Mononuclear cell (primary cell): ENCODE data around the gene DNAH6. TPM values are rescaled to one million over a fixed set of nuclear protein-coding genes. Genes with fewer than 3 reads are reported as not detected.
"Not testable (repeated sequence)": the region's sequence is repeated elsewhere in the genome, so short reads cannot be mapped to it uniquely, and the experiment has no call there.

Experiments
- H3K27me3 ChIP-seq: 2 replicates; pipeline ENCODE4 v1.6.0; 2011; ENCODE audit warnings: low read length, control low read depth; ENCODE audit not compliant: insufficient read depth
- H3K4me1 ChIP-seq: 2 replicates; pipeline ENCODE4 v1.5.1; 2011; ENCODE audit warnings: mild to moderate bottlenecking, low read length, control low read depth; ENCODE audit not compliant: insufficient read depth
- H3K4me3 ChIP-seq: 2 replicates; pipeline ENCODE4 v1.5.1; 2011; ENCODE audit warnings: mild to moderate bottlenecking, low read length, moderate library complexity
- H3K9me3 ChIP-seq: 2 replicates; pipeline ENCODE4 v1.5.1; 2011; ENCODE audit warnings: low read depth, mild to moderate bottlenecking, control low read depth, low read length
- total RNA-seq: library from RNA; depleted of rRNA; stranded (reverse); fragments of >200 nt; gene quantifications from one replicate; pipeline ENCODE4 v1.2.3, GENCODE V29; 2012

The DNAH6 gene
- total RNA-seq, 1 donor, result 0.31 TPM

DNA sequence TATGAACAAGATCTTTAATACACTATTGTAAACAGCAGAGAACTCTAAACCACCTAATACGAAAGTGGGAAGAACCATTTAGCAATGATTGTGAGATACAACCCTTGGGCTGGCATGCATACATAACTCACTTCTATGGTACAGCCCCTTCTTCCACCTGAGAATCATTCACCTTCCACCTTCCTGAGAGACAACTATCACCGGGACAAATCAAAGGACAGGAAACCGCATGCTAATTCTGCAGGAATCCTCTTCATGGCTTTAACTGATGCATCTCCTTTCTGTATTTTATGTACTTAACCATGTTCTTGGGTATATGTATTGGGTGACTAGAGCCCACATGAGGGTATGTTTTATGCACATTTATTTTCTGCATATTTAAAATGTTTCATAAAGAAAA, 241.3 kb downstream of the DNAH6 start:
- H3K9me3 ChIP-seq, result no peaks in the 10 kb centered on the region
- no peak overlapping the region for H3K4me3 ChIP-seq
- no peaks in the 10 kb centered on the region for H3K4me1 ChIP-seq
- no peaks in the 10 kb centered on the region for H3K27me3 ChIP-seq

DNA sequence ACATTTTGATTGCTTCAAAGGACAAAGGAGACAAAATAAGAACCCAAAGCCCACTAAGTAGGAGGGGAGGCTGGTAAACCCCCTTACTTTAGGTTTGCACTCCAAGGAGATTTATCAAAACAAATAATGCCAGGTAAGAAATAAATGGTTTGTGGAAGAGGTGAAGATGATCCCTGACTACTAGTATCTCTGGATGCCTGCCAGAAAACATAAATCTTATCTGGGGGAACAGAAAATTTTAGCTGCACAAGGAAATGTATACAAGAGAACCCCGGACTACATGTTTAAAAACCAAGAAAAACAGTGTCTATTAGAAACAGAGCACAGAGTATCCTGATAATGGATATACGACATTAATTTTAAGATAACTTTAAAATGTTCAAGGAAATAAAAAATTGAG, 250.5 kb downstream of the DNAH6 start:
- Histone ChIP-seq H3K4me3 (no peak overlapping the region), H3K9me3 (peaks cover 9% of the 10 kb centered on the region), H3K4me1 (no peaks in the 10 kb centered on the region), H3K27me3 (no peaks in the 10 kb centered on the region)

DNA sequence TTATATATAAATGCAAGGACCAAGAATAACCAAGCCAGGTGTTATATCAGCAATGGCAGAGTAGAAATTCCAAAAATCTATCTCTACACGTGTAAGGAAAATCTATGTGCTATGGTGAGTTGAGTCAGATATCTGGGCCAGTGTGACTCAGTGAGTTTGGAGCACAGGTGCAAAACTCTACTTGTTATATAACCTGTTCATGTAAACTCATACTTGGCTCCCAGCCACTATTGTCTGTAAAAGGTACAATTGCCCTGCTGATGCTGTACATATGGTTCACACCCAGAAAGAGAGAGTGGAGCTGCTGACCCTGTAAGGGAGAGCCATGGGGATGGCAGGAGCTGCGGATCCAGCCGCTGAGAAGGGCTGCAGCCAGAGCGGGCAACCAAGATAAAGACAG, 252.5 kb downstream of the DNAH6 start:
- Histone ChIP-seq H3K27me3 (no peaks in the 10 kb centered on the region), H3K4me3 (no peak overlapping the region), H3K4me1 (no peaks in the 10 kb centered on the region)

DNA sequence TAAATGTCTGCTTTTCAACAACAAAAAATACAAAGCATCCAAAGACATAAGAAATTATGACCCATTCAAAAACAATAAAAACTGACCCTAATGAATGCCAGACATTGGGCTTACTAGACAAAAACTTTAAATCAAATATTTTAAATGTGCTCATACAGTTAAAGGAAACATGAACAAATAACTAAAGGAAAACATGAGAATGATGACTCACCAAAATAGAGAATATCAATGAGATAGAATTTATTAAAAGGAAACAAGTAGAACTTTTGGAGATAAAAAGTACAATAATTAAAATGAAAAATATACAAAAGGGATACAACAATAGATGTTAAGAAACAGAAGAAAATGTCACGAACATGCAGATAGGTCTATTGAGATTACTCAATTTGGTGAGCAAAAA, 254.0 kb downstream of the DNAH6 start:
- Histone ChIP-seq H3K4me3 (no peak overlapping the region), H3K27me3 (no peaks in the 10 kb centered on the region), H3K4me1 (no peaks in the 10 kb centered on the region)

More for the DNA sequence above, 252.5 kb downstream of the DNAH6 start:
- H3K9me3 ChIP-seq, result peaks cover 24% of the 10 kb centered on the region

DNA sequence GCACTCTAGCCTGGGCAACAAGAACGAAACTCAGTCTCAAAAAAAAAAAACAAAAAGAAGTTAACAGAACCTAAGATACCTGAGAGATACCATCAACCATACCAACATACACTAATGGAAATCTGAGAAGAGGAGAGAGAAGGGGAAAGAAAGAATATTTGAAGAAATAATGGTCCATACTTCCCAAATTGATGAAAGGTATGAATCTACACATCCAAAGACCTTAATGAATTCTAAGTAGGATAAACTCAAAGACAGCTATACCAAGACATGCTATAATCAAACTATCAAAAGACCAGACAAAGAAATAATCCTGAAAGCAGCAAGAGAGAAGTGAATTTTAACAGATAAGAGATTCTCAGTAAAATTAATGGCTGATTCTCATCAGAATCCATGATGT, 255.0 kb downstream of the DNAH6 start:
- no peaks in the 10 kb centered on the region for H3K4me1 ChIP-seq
- no peak overlapping the region for H3K4me3 ChIP-seq
- no peaks in the 10 kb centered on the region for H3K27me3 ChIP-seq
- peaks cover 41% of the 10 kb centered on the region for H3K9me3 ChIP-seq

More for the DNA sequence above, 254.0 kb downstream of the DNAH6 start:
- H3K9me3 ChIP-seq, result peaks cover 38% of the 10 kb centered on the region

DNA sequence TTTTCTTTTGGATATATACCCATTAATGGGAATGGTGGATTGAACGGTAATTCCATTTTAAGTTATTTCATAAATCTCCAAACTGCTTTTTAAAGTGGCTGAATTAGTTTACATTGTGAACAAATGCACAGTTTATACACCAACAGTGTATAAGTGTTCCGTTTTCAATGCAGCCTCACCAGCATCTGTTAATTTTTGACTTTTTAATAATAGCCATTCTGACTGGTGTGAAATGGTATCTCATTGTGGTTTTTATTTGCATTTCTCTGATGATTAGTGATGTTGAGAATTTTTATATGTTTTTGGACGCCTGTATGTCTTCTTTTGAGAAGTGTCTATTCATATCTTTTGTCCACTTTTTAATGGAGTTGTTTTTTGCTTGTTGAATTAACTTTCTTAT, 257.3 kb downstream of the DNAH6 start:
- H3K4me1 ChIP-seq, H3K4me3 ChIP-seq, H3K27me3 ChIP-seq: not testable (repeated sequence)
- peaks cover 41% of the 10 kb centered on the region for H3K9me3 ChIP-seq

DNA sequence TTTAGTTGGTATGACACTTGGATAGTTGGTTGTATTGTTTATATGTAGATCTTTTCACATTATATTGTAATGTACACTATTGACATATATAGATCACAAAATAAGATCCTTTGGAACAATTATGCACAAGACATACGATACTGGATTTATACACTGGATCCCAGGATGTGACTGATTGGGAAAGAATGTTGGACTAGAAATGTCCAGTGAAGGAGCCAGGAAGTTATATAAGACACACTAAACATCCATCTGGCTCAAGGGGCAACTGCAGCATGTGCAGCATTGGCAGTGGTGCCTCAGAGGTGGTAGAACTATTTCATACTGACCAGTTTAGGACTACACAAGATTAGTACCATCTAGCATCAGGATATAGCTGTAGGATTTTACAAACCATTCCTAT, 259.7 kb downstream of the DNAH6 start:
- Histone ChIP-seq H3K4me1 (peaks cover 4% of the 10 kb centered on the region), H3K4me3 (no peak overlapping the region), H3K27me3 (no peaks in the 10 kb centered on the region), H3K9me3 (peaks cover 40% of the 10 kb centered on the region)

DNA sequence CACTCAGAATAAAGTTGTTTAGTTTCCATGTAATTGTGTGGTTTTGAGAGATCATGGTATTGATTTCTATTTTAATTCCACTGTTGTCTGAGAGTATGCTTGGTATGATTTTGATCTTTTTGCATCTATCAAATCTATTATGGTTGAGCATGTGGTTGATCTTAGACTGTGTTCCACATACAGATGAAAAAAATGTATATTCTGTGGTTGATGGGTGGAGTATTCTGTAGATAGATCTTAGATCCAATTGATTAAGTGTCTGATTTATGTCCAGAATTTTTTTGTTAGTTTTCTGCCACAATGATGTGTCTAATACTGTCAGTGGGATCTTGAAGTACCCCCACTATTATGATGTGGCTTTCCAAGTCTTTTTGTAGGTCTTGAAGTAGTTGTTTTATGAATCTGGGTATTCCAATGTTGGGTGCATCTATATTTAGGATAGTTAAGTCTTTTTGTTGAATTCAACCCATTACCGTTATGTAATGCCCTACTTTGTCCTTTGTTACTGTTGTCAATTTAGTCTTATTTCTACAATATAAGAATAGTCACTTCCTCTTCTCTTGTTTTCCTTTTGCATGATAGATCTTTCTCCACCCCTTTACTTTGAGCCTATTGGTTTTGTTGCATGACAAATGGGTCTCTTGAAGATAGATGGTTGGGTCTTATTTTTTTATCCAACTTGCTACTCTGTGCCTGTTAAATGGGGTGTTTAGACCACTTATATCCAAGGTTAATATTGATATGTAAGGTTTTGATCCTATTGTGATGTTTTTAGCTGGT, 262.8 kb downstream of the DNAH6 start:
- H3K9me3 ChIP-seq, result peaks cover 14% of the 10 kb centered on the region
- H3K4me3 ChIP-seq, result no peak overlapping the region
- peaks cover 13% of the 10 kb centered on the region for H3K4me1 ChIP-seq
- H3K27me3 ChIP-seq, result no peaks in the 10 kb centered on the region

DNA sequence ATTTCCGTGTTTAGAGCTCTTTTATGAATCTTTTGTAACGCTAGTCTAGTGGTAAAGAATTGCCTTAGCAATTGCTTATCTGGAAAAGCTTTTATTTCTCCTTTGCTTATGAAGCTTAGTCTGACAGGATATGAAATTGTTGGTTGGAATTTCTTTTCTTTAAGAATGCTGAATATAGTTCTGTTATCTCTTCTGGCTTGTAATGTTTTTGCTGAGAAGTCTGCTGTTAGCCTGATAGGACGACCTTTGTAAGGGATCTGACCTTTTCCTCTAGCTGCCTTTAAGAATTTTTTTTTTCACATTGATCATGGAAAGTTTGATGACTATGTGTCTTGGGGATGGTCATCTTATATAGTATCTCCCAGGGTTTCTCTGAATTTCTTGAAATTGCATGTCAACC, 263.5 kb downstream of the DNAH6 start:
- H3K27me3 ChIP-seq, result no peaks in the 10 kb centered on the region
- peaks cover 13% of the 10 kb centered on the region for H3K4me1 ChIP-seq
- peaks cover 7% of the 10 kb centered on the region for H3K9me3 ChIP-seq
- no peak overlapping the region for H3K4me3 ChIP-seq

DNA sequence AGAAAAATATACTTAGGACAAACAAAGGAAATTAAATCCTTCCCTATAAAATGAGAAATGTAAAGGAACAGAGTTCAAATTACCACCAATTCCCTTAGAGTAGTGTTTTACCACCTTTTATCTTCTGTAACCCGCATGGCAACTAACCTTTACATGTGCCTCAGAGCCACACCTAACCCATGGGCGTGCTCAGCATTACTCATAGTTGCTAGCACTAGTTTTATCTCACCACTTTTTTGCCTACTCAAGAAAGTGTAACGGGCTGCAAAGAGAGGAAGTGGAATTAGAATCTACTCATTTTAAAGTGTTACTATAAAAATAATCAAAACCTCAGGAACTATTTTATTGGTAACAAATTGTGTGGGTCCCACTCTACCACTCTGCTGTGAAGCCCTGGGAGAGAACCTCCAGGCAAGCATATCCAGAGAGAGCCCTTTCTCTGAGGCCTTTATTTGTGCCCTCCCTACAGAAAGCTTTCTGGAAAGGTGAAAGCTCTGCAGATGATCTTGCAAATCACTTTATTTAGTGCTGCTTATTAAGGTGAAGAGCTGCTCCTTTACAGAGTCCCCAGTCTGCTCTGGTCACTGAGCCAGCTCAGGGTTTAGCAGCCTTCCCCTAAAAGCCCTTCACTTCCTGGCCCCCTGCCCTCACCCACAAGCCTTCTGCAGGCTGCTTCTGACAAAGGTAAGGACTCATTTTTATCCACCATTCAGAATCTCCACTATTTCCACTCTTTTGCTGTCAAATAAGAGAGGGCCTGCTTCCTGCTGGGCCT, 265.8 kb downstream of the DNAH6 start:
- H3K4me3 ChIP-seq, result no peak overlapping the region
- peaks cover 13% of the 10 kb centered on the region for H3K4me1 ChIP-seq
- H3K27me3 ChIP-seq, result no peaks in the 10 kb centered on the region
- H3K9me3 ChIP-seq, result no peaks in the 10 kb centered on the region

DNA sequence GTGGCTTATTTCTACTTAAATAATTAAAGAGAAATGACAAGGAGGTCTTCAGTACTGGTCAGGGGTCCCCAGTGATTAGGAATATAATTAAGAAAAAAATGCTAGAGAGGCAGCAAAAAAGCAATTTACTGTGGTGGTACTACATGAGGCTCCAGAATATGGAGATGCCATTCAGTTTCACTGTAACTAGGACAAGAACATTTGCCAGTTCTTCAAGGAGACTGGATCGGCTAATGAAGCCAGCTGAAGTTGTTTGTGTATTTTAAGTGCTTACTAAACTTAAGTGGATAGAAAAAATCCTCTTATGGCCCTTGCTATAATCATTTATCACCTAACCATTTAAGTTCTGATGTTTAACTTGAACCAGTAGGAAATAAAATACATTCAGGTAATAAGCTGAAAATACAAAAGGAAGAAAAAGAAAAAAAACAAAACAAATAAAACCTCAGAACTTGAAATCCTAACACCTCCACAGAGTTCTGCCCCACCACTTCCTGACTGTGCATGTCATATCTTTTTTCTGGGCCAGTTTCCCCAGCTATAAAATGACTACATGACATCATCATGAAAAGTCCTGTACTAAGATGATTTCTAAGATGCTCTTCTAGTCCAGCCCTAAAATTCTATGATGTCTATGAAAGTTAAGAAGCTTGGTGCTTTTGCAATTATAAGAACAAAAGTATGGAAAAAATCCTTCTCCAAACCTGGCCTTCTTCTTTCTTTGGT, 266.6 kb downstream of the DNAH6 start:
- no peaks in the 10 kb centered on the region for H3K9me3 ChIP-seq
- H3K27me3 ChIP-seq, result no peaks in the 10 kb centered on the region
- H3K4me3 ChIP-seq, result no peak overlapping the region
- peaks cover 13% of the 10 kb centered on the region for H3K4me1 ChIP-seq

DNA sequence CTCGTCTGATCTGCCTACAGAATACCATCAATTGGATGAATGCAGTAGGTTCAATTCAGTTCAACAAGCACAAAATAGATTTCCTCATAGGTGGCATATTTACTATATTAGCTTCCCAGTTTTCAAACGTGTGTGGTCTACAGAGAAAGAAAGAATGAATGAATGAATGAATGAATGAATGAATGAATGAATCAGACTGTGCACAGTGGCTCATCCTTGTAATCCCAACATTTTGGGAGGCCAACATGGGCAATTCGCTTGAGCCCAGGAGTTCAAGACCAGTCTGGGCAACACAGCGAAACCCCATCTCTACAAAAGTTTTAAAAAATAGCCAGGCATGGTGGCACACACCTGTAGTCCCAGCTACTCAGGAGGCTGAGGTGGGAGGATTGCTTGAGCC, 269.7 kb downstream of the DNAH6 start:
- H3K4me1 ChIP-seq, result peaks cover 9% of the 10 kb centered on the region
- no peaks in the 10 kb centered on the region for H3K9me3 ChIP-seq
- H3K4me3 ChIP-seq, result no peak overlapping the region
- H3K27me3 ChIP-seq, result no peaks in the 10 kb centered on the region

DNA sequence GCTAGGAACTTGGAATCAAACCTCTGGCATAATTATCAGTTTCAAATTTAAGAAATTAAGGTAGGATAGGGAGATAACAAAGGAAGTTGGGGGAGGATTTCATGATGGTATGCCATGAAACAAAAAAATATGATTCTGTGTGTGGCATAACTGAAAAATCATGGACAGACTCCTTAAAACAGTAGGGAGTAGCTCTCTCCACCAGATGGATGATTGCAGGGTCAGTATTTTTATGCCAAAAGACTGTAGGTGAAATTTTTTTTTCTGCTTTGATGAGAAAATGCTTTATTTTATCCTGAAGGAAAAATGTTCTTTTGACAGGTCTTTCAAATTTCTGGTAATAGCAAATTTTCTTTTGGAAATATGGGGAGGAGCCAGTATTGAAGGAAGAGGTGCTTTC, 270.3 kb downstream of the DNAH6 start:
- no peaks in the 10 kb centered on the region for H3K9me3 ChIP-seq
- no peaks in the 10 kb centered on the region for H3K27me3 ChIP-seq
- peaks cover 9% of the 10 kb centered on the region for H3K4me1 ChIP-seq
- no peak overlapping the region for H3K4me3 ChIP-seq

DNA sequence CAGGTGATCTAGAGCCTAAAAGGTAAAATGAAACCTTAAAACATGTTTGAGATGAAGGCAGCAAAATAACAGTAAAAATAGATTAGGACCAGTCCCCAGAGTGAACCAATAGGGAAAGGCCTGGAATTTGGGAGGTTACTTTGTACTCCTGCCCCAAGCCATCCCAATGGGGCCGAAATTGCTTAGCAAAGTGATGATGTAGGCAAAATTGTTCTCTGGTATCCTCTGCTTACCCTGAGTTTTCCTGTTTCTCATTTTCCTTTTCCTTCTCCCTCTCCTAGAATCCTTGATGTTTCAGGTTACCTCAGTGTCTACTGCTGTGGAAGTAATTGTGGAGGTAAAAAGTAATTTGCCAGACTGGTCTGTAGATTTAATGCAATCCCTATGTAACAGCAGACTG, 271.7 kb downstream of the DNAH6 start:
- Histone ChIP-seq H3K9me3 (no peaks in the 10 kb centered on the region), H3K4me1 (no peaks in the 10 kb centered on the region), H3K4me3 (no peak overlapping the region), H3K27me3 (no peaks in the 10 kb centered on the region)

DNA sequence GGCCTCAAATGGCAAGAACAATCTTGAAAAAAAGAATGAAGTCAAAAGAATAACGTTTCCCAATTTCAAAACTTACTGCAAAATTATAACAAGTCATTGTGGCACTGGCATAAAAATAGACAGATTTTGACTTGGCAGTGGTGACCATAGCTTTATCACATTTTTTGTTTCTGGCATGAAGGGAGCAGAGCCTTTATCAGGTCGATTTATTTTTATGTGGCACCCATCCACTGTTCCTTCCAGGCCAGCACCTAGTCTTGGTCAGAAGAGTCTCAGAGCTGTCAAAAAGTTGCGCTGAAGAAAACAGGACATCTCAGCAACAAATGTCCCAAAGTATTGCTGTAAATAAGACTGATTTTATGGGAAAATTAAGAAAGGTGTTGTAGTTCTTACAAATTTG, 272.2 kb downstream of the DNAH6 start:
- no peaks in the 10 kb centered on the region for H3K4me1 ChIP-seq
- H3K9me3 ChIP-seq, result no peaks in the 10 kb centered on the region
- no peaks in the 10 kb centered on the region for H3K27me3 ChIP-seq
- no peak overlapping the region for H3K4me3 ChIP-seq
